Measurements from ENCODE around the gene PJA1.

The PJA1 gene

DNA sequence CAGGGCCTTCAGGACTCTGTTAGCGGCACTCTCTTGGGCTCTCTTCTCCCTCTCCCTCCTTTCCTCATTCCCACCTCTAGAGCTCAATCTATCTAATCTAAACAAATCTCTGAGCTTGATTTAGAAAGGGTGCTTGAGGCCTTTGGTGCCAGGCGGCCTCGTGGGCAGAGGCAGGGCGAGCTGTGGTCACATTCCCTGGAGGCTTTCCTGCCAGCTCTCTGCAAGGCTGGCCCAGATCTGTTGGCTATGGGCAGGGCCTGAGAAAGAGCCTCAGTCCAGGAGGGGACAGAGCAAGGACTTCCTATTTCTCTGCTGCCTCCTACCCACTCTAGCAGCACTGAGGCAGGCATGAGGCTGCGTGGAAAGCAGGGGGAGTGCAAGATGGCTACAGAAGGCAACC, 38.6 kb downstream of the PJA1 start:
- no peak for DNase-seq (ENCODE audit: low spot score)
- no peak overlapping the region for H3K27ac ChIP-seq
- ChIA-PET POLR2A (ENCODE audit: low non-redundant PET) (no interaction called here), CTCF (no interaction called here)
- TF ChIP-seq, protein P1, sequence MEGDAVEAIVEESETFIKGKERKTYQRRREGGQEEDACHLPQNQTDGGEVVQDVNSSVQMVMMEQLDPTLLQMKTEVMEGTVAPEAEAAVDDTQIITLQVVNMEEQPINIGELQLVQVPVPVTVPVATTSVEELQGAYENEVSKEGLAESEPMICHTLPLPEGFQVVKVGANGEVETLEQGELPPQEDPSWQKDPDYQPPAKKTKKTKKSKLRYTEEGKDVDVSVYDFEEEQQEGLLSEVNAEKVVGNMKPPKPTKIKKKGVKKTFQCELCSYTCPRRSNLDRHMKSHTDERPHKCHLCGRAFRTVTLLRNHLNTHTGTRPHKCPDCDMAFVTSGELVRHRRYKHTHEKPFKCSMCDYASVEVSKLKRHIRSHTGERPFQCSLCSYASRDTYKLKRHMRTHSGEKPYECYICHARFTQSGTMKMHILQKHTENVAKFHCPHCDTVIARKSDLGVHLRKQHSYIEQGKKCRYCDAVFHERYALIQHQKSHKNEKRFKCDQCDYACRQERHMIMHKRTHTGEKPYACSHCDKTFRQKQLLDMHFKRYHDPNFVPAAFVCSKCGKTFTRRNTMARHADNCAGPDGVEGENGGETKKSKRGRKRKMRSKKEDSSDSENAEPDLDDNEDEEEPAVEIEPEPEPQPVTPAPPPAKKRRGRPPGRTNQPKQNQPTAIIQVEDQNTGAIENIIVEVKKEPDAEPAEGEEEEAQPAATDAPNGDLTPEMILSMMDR (conservative IDR thresholded peaks at IDR 0.05; ENCODE audit: low read depth), result no peak

DNA sequence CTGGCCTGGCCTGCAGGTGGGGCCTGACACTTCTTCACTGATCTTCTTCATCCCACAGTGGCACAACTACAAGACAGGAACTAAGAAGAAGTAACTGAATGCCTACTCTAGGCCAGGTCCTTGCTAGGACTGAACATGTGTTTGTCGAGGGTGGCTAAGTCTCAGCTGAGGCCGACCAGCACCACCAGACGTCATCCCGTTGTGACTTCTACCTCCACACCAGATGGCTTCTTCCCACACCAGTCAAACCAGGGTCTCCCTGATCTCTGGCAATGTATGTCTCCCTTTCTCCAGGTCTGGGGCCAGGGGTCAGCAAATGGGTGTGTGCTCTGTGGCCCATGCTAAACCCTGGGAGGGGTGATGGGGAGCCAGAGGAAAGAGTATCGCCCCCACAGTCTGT, 40.2 kb downstream of the PJA1 start:
- ChIA-PET CTCF (no interaction called here), POLR2A (ENCODE audit: low non-redundant PET) (interaction anchor here (0.6 kb wide), 1 partner anchor 56 kb away, joined by 4 read pairs; no protein-coding TSS in a partner anchor)
- TF ChIP-seq, protein P1 (conservative IDR thresholded peaks at IDR 0.05; ENCODE audit: low read depth), result no peak
- DNase-seq (ENCODE audit: low spot score), result no peak
- H3K27ac ChIP-seq, result no peak overlapping the region

DNA sequence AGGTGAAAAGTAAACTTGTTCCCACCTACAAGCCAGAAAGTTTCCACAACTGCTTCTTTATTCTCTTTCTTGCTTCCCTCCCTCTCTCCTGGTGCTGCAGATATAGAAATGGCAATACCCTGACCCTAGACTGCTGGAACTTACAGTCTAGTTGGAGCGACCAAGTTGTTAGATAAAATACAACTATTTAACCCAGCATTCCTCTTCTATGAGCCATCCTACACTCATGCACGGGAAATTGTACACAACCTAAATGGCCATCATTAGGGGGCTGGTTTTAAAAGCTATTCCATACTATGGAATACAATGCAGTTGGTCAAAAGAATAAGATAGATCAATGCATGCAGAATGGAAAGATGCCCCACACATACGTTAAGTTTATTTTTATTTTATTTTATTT, 41.1 kb downstream of the PJA1 start:
- H3K27ac ChIP-seq, result no peak overlapping the region
- ChIA-PET CTCF (no interaction called here), POLR2A (ENCODE audit: low non-redundant PET) (no interaction called here)
- TF ChIP-seq, protein P1 (conservative IDR thresholded peaks at IDR 0.05; ENCODE audit: low read depth), result no peak
- DNase-seq (ENCODE audit: low spot score), result no peak

DNA sequence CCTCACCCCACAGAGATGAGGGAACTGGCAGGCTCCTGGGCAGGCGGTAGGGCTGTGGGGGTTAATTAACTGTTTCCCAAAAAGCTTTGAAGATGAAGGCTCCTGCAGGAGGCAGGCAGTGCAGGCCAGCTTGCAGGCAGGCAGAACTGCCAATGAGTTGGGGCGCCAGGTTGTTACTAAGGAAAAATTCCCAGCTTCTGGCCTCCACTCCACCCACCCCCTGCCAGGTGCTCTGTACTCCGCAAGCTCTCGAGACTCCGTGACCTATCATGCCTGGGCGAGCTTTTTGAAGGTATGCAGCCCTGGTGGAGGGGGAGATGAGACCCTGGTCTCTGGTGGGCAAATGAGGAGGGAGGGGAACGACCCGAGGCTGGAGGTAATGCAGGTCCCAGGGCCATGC, 41.8 kb downstream of the PJA1 start:
- no peak for DNase-seq (ENCODE audit: low spot score)
- ChIA-PET CTCF (no interaction called here), POLR2A (ENCODE audit: low non-redundant PET) (no interaction called here)
- TF ChIP-seq, protein P1 (conservative IDR thresholded peaks at IDR 0.05; ENCODE audit: low read depth), result no peak
- H3K27ac ChIP-seq, result no peak overlapping the region

DNA sequence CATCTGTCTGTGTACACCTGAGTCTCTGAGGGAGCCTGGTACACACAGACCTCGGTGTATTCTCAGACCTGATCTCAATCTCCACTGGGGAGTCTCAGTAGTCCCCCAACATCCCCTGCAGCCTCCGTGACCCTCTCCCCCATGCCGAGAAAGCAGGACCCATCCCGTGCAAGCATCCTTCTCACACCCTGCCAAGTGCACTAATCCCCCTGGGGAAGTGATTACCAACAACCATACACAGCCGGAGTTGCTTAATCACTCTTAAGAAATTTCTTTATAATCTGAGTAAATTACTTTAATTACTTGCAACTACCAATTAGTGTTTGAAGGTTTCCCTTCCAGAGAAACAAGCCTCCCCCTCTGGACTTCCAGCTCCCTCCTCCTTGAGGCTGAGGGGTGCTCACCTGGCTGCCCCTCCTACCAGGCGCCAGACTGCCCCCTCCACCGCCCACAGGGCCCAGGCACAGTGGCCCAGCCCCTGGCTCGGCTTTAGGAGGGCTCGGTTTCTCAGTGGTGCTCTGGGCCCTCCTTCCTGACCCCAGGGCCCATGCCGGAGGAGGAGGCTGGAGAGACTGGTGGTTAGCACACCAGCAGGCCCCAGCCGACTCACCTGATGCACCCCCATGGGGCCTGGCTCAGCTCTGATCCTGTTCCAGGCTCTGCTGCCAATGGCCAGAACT, 43.8 kb downstream of the PJA1 start:
- H3K27ac ChIP-seq, result no peak overlapping the region
- TF ChIP-seq, protein P1 (conservative IDR thresholded peaks at IDR 0.05; ENCODE audit: low read depth), result no peak
- ChIA-PET POLR2A (ENCODE audit: low non-redundant PET) (interaction anchor here (0.5 kb wide), 1 partner anchor 226 kb away, joined by 3 read pairs; no protein-coding TSS in a partner anchor), CTCF (interaction anchor here (0.6 kb wide), 1 partner anchor 303 kb away, joined by 3 read pairs; no protein-coding TSS in a partner anchor)
- DNase-seq (ENCODE audit: low spot score), result no peak

DNA sequence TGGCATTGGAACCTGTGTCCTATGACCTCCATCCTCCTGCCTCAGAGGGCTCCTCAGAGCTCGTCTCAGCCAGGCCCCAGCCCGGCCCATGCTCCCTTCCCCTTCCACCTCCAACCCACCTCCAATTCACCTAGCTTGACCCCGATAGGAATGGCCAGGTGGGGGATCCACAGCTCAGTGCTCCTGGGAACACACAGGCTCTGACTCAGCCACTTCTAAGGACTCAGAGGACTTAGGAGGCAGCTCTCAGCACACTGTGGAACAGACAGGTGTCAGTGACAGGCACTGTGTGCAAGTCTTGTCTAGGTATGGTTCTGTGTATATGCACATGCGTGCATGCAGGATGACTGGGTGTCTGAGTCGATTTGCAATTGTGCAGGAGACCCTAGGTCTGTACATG, 44.8 kb downstream of the PJA1 start:
- TF ChIP-seq, protein P1 (conservative IDR thresholded peaks at IDR 0.05; ENCODE audit: low read depth), result no peak
- DNase-seq (ENCODE audit: low spot score), result no peak
- CTCF ChIA-PET, result no interaction called here
- POLR2A ChIA-PET (ENCODE audit: low non-redundant PET), result no interaction called here
- H3K27ac ChIP-seq, result no peak overlapping the region
